ENCODE data around the gene CCDC8.

GRCh38 chr19:46373491-46374359, 39.6 kb downstream of the CCDC8 start:
- TF ChIP-seq CTCF (conservative IDR thresholded peaks at IDR 0.05; ENCODE audit: low read depth, low read length) = 0 out of 2 replicates have a peak, but pooled peaks have one; percentile 8
- no peak for TF ChIP-seq EZH2 (IDR thresholded peaks at IDR 0.05; ENCODE audit: borderline replicate concordance, low read depth, low read length, poor library complexity, severe bottlenecking)

Measured in A673 (cell line).